Mucosa of descending colon (tissue), 3 donors: ENCODE measurements around the gene RAB11FIP2. TPM values are rescaled to one million over a fixed set of nuclear protein-coding genes. Genes with fewer than 3 reads are reported as not detected.

Experiments used
- ATAC-seq: fragments of 200-7000 bp; cut with Tn5 transposase; one replicate; pipeline ENCODE4 v1.9.1; 2020; ENCODE audit warnings: mild to moderate bottlenecking, moderate library complexity
- DNase-seq, 3 donors: peaks; one replicate each; pipeline ENCODE4 v3.0.0-alpha.2; 2020
- H3K36me3 ChIP-seq: fragments of 200-600 bp; one replicate; pipeline ENCODE4 v1.8.0; 2021; ENCODE audit warnings: low read depth, mild to moderate bottlenecking
- H3K4me1 ChIP-seq: fragments of 200-600 bp; one replicate; pipeline ENCODE4 v1.8.0; 2021; ENCODE audit warnings: low read depth, mild to moderate bottlenecking
- H3K4me3 ChIP-seq: fragments of 200-600 bp; one replicate; pipeline ENCODE4 v1.8.0; 2021; ENCODE audit warnings: mild to moderate bottlenecking
- H3K9me3 ChIP-seq: fragments of 200-600 bp; one replicate; pipeline ENCODE4 v1.8.0; 2021; ENCODE audit warnings: mild to moderate bottlenecking
- intact Hi-C, 2 donors: fragments of 100-400 bp; cut with DNase I in 1 of 2; cut with micrococcal nuclease in 1 of 2; formaldehyde crosslinking; loops; one replicate each; pipeline versions ENCODE4 v1.11.0 to v1.11.1; 2022; cut with DNase I, micrococcal nuclease
- total RNA-seq, 3 donors: library from RNA; stranded (reverse); fragmentation: NEBNext Ultra II Directional in 2 of 3; extraction: Animal tissue kit (Norgen Biotek cat#: 25700) in 2 of 3; gene quantifications; one replicate each; pipeline versions ENCODE4 v1.2.1 to v1.2.4, GENCODE V29; 2021 to 2023
- TF ChIP-seq, protein P1 (sequence below): fragments of 200-600 bp; IDR thresholded peaks from one replicate; pipeline ENCODE4 v1.8.0; 2022; ENCODE audit warnings: antibody characterized with exemption, mild to moderate bottlenecking
- donor health status: DM: no; HTN: no; CAD: no; lungs with moderate emphysema.
- donor health status: DM: no; HTN: no; CAD: no.
- donor health status: DM: no; HTN: yes; CAD: no.

The RAB11FIP2 gene
- total RNA-seq, 3 donors from 2014 or later, result 8.1 to 34.6 (median 9.8) TPM

DNA sequence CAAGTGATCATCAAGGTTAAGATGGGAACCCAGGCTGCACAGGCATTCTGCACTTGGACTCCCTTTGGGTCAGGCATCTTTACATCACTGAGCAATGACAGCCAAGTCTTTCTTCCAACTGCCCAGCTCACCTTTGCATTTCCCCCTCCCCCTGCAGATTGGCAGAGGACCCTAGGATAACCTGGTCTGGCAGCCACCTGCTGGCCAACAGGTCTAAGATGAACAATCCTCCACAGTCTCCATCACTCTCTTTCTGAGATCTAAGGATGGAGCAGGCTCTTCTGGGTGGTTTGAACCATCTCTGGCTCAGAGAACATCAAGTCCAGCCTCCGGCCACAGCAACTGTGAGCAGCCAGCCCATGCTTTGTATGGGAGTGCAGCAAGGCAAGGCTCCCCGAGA, 75.8 kb downstream of the RAB11FIP2 start:
- no peak overlapping the region for H3K4me3 ChIP-seq
- intact Hi-C loops, result no loop called here
- H3K9me3 ChIP-seq, result no peaks in the 10 kb centered on the region
- no peaks in the 10 kb centered on the region for H3K4me1 ChIP-seq
- DNase-seq (no peak), ATAC-seq (no peak)
- H3K36me3 ChIP-seq, result no peaks in the 10 kb centered on the region
- TF ChIP-seq, protein P1, sequence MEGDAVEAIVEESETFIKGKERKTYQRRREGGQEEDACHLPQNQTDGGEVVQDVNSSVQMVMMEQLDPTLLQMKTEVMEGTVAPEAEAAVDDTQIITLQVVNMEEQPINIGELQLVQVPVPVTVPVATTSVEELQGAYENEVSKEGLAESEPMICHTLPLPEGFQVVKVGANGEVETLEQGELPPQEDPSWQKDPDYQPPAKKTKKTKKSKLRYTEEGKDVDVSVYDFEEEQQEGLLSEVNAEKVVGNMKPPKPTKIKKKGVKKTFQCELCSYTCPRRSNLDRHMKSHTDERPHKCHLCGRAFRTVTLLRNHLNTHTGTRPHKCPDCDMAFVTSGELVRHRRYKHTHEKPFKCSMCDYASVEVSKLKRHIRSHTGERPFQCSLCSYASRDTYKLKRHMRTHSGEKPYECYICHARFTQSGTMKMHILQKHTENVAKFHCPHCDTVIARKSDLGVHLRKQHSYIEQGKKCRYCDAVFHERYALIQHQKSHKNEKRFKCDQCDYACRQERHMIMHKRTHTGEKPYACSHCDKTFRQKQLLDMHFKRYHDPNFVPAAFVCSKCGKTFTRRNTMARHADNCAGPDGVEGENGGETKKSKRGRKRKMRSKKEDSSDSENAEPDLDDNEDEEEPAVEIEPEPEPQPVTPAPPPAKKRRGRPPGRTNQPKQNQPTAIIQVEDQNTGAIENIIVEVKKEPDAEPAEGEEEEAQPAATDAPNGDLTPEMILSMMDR, result no peak

DNA sequence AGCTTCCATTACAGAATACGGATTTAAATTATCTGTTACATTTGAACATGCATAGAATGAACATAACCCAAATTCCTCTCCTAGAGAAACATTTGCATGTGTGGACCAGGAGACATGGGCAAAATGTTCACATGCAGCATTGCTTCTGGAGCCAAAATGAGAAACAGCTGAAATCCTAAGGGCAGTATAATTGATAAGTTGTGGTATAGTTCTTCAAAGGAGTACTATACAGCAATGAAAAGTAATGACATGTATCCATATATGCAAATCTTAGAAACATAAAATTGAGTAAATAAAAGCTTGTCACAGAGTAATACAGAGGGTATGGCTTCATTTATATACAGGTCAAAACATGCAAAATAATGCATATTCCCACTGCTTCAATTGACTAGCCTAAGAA, 77.1 kb downstream of the RAB11FIP2 start:
- no peak for ATAC-seq
- DNase-seq, result no peak
- Histone ChIP-seq H3K4me3 (no peak overlapping the region), H3K36me3 (no peaks in the 10 kb centered on the region), H3K9me3 (no peaks in the 10 kb centered on the region), H3K4me1 (no peaks in the 10 kb centered on the region)
- intact Hi-C loops, result no loop called here
- TF ChIP-seq, protein P1, result no peak

DNA sequence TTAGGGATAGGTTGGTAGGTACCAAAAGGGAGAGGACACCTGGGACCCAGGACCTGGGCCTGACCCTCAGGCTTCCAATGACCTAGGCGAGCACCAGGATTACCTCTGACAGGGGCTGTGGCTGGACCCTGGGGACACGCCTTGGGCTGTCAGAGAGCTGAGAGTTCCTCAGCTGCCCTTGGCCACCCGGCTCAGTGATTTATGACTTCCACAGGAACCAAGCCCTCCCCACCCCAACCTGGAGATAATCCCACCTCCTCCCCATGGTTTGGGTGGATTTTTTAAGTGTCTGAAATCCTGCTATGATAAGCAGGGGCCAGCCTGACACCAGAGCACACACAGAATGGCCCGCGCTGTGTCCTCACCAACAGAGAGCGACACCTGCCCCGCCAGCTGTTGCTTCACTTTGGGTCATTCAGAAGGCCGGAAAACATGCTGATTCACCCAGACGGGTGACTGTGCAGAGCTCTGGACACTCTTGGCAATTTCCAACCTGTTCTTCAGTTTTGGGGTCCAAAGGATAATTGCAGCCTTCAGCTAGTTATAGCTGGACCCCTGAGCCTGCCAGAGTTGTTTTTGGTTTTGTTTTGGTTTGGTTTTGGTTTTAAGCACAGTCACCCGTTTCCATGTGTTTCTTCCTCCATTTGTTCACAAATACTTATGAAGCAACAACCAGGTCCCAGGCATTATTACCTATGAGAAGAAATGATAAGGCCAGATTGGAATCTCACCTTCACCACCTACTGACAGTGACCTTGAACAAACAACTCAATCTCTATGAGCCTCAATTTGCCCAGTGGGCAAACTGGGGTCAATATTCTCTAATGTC, 78.2 kb downstream of the RAB11FIP2 start:
- TF ChIP-seq, protein P1, result no peak
- intact Hi-C loops, result no loop called here
- no peaks in the 10 kb centered on the region for H3K36me3 ChIP-seq
- no peaks in the 10 kb centered on the region for H3K9me3 ChIP-seq
- no peak overlapping the region for H3K4me3 ChIP-seq
- DNase-seq (no peak), ATAC-seq (no peak)
- no peaks in the 10 kb centered on the region for H3K4me1 ChIP-seq

DNA sequence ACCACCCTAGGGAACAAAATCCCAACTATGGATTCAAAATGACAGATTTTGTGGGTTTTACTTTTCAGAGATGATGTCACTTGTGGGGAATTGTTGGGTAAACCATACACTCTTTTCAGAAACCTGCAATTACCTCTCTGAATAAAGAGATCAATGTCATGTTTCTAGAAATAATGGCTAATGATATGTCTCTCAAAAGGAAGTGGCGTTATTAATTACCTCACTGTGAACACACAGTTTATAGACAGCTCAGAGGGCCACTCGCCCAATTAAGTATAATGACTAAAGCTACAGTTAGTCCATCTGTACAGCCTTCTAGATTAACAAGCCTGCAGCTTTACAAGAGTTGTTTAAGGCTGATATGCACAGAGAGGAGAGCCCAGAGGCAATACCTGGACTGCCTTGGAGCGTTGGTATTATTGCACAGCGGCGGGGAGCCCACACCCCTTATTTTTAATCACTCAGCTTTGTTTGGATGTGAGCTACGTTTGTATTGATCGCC, 79.5 kb downstream of the RAB11FIP2 start:
- H3K9me3 ChIP-seq, result no peaks in the 10 kb centered on the region
- intact Hi-C loops, result no loop called here
- no peaks in the 10 kb centered on the region for H3K36me3 ChIP-seq
- DNase-seq (no peak), ATAC-seq (no peak)
- H3K4me1 ChIP-seq, result no peaks in the 10 kb centered on the region
- TF ChIP-seq, protein P1, result no peak
- H3K4me3 ChIP-seq, result no peak overlapping the region

DNA sequence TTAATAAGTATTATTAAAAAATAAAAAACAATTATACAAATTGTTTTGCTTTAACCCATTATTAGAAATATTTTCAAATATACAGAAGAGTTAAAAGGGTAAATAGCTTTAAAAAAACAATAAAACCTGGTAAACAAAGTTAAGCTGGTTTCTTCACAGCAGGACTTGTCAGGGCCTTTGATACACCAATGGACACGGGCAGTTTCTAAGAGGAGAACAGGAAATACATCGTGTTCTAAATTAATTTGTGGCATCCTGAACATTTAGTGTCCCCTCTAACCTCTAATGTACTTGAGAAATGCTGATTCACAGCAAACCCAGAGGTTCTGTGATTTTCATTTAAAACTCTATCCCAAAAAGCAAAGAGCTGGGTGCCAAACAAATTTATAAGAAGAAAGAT, 80.8 kb downstream of the RAB11FIP2 start:
- H3K36me3 ChIP-seq, result no peaks in the 10 kb centered on the region
- H3K4me3 ChIP-seq, result no peak overlapping the region
- TF ChIP-seq, protein P1, result no peak
- ATAC-seq, result no peak
- no peak for DNase-seq
- no peaks in the 10 kb centered on the region for H3K4me1 ChIP-seq
- intact Hi-C loops, result no loop called here
- no peaks in the 10 kb centered on the region for H3K9me3 ChIP-seq
